ENCODE measurements around the gene SNRPB. TPM values are rescaled to one million over a fixed set of nuclear protein-coding genes. Genes with fewer than 3 reads are reported as not detected.

Gene SNRPB
- total and polyA plus RNA-seq, 2 donors (not counting 3 experiments of a cell fraction or from before 2014, with no cell fraction given) = 296 to 340 TPM

- Histone ChIP-seq H3K9me3 (replicated peaks; ENCODE audit: control insufficient read depth, insufficient read depth, low read length) (no peaks in the 10 kb centered on the region), H3K79me2 (ENCODE audit: control insufficient read depth, insufficient read depth, low read length) (no peaks in the 10 kb centered on the region), H3K4me3 (replicated peaks in 1 of 3; ENCODE audit: insufficient read depth in 1 of 3, low read depth in 1 of 3, low read length in 3 of 3) (no peak overlapping the region), H3K4me1 (ENCODE audit: control insufficient read depth, extremely low read depth, insufficient read depth, low read length) (no peaks in the 10 kb centered on the region), H2AFZ (ENCODE audit: low read depth, low read length) (no peak overlapping the region), H3K36me3 (ENCODE audit: control insufficient read depth in 2 of 2, extremely low read depth in 1 of 2, insufficient read depth in 2 of 2, low read length in 2 of 2) (no peaks in the 10 kb centered on the region), H3K4me2 (ENCODE audit: insufficient read depth, low read length) (no peak overlapping the region), H3K27ac (ENCODE audit: insufficient read depth, low read depth, low read length) (no peak overlapping the region), H3K27me3 (ENCODE audit: control insufficient read depth in 2 of 2, insufficient read depth in 2 of 2, low read length in 2 of 2) (peaks cover 0 to 6% of the 10 kb centered on the region in 2 experiments), H4K20me1 (replicated peaks; ENCODE audit: control insufficient read depth, extremely low read depth, insufficient read depth, low read length) (no peaks in the 10 kb centered on the region), H3K9me1 (replicated peaks; ENCODE audit: control insufficient read depth, extremely low read depth, insufficient read depth, low read length) (no peaks in the 10 kb centered on the region), H3K9ac (replicated peaks; ENCODE audit: extremely low read depth, insufficient read depth, low read length) (no peak overlapping the region)
- FAIRE-seq (no peak), DNase-seq (ENCODE audit: low read depth, low spot score) (no peak)
- ChIA-PET CTCF (interaction anchor here (0.9 to 1.2 kb wide), 2 partner anchors 9 kb away, joined by 3 to 4 read pairs; no protein-coding TSS in a partner anchor), POLR2A (no interaction called here)
- intact Hi-C loops (cut with micrococcal nuclease) (no loop called here), dilution Hi-C loops (cut with MboI; ENCODE audit: extremely low pct_ligation_motif_present, low sequenced_read_pairs) (no loop called here)
- TF ChIP-seq FOS (IDR thresholded peaks at IDR 0.05; ENCODE audit: borderline replicate concordance, insufficient read depth, low read length) = no peak
- no peak for TF ChIP-seq CTCF (IDR thresholded peaks at IDR 0.05; ENCODE audit: extremely low read depth in 1 of 2, insufficient read depth in 1 of 2, low read depth in 1 of 2, low read length in 2 of 2)
- TF ChIP-seq EZH2 (IDR thresholded peaks at IDR 0.05; ENCODE audit: borderline replicate concordance, low read depth, low read length, severe bottlenecking) = no peak
- no TSS peak for BruUV-seq (replicated peaks)
Measured at GRCh38 chr20:2446845-2447244, 23.7 kb downstream of the SNRPB start.

- H3K27ac ChIP-seq (ENCODE audit: insufficient read depth, low read depth, low read length) = no peak overlapping the region
- FAIRE-seq (no peak), DNase-seq (ENCODE audit: low read depth, low spot score) (no peak)
- no peak overlapping the region for H3K9ac ChIP-seq (replicated peaks; ENCODE audit: extremely low read depth, insufficient read depth, low read length)
- H3K9me3 ChIP-seq (replicated peaks; ENCODE audit: control insufficient read depth, insufficient read depth, low read length) = no peaks in the 10 kb centered on the region
- no peak overlapping the region for H2AFZ ChIP-seq (ENCODE audit: low read depth, low read length)
- no peak overlapping the region for H3K4me2 ChIP-seq (ENCODE audit: insufficient read depth, low read length)
- dilution Hi-C loops (cut with MboI; ENCODE audit: extremely low pct_ligation_motif_present, low sequenced_read_pairs) = no loop called here
- H3K4me3 ChIP-seq (replicated peaks in 1 of 3; ENCODE audit: insufficient read depth in 1 of 3, low read depth in 1 of 3, low read length in 3 of 3) = no peak overlapping the region
- H3K79me2 ChIP-seq (ENCODE audit: control insufficient read depth, insufficient read depth, low read length) = no peaks in the 10 kb centered on the region
- no peaks in the 10 kb centered on the region for H3K9me1 ChIP-seq (replicated peaks; ENCODE audit: control insufficient read depth, extremely low read depth, insufficient read depth, low read length)
- H3K4me1 ChIP-seq (ENCODE audit: control insufficient read depth, extremely low read depth, insufficient read depth, low read length) = no peaks in the 10 kb centered on the region
- no peaks in the 10 kb centered on the region for H4K20me1 ChIP-seq (replicated peaks; ENCODE audit: control insufficient read depth, extremely low read depth, insufficient read depth, low read length)
- ChIA-PET CTCF (no interaction called here), POLR2A (no interaction called here)
- intact Hi-C loops (cut with micrococcal nuclease) = no loop called here
- H3K36me3 ChIP-seq (ENCODE audit: control insufficient read depth in 2 of 2, extremely low read depth in 1 of 2, insufficient read depth in 2 of 2, low read length in 2 of 2) = no peaks in the 10 kb centered on the region
- TF ChIP-seq EZH2 (IDR thresholded peaks at IDR 0.05; ENCODE audit: borderline replicate concordance, low read depth, low read length, severe bottlenecking) (no peak), POLR2AphosphoS5 (IDR thresholded peaks at IDR 0.05; ENCODE audit: insufficient read depth, low read depth, low read length) (no peak), MAX (IDR thresholded peaks at IDR 0.05; ENCODE audit: insufficient read depth, insufficient read length) (no peak)
- no TSS peak for BruUV-seq (replicated peaks)
- H3K27me3 ChIP-seq (ENCODE audit: control insufficient read depth in 2 of 2, insufficient read depth in 2 of 2, low read length in 2 of 2) = peaks cover 0 to 6% of the 10 kb centered on the region in 2 experiments
Measured at GRCh38 chr20:2431185-2431584, 39.4 kb downstream of the SNRPB start.

Measured in endothelial cell of umbilical vein (primary cell).